ENCODE data around the gene COL7A1. TPM values are rescaled to one million over a fixed set of nuclear protein-coding genes. Genes with fewer than 3 reads are reported as not detected.

The COL7A1 gene
- total and polyA plus RNA-seq, 10 donors, result 8.6 to 144 (median 25.6) TPM

DNA sequence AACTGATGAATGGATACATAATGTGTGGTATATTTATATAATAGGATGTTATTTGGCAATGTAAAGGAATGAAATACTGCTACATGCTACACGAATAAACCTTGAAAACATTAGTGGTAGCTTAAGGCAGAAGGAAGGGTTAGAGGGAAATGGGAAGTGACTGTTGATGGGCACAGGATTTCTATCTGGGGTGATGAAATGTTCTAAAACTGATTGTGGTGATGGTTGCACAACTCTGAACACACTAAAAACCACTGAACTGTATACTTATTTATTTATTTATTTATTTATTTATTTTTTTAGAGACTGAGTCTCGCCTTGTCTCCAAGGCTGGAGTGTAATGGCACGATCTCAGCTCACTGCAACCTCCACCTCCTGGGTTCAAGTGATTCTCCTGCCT, 66.4 kb downstream of the COL7A1 start:
- intact Hi-C loops (cut with DNase I; ENCODE audit: low total_unique reads), result no loop called here
- Histone ChIP-seq H3K36me3 (peaks cover 0 to 41% (median under 1%) of the 10 kb centered on the region in 6 donors), H3K4me1 (peaks cover 0 to 58% (median 11%) of the 10 kb centered on the region in 6 donors), H3K9me3 (no peaks in the 10 kb centered on the region), H3K27ac (peak overlapping the region in 7 of 8 donors; percentile 49 to 92 (median 81)), H3K4me3 (peak overlapping the region in 1 of 8 donors; percentile 10), H3K27me3 (replicated peaks in 1 of 7) (no peaks in the 10 kb centered on the region)
- no peak for DNase-seq
- WGBS, 5 donors, result 49 to 79% (median 61%) methylated on average over 3 of the region's 3 CpGs
- no peak for TF ChIP-seq POLR2A (IDR thresholded peaks at IDR 0.05)
- TF ChIP-seq CTCF (IDR thresholded peaks at IDR 0.05 in 8 of 11, conservative IDR thresholded peaks at IDR 0.05 in 3 of 11), result no peak
- TF ChIP-seq POLR2AphosphoS5 (IDR thresholded peaks at IDR 0.05), result no peak

DNA sequence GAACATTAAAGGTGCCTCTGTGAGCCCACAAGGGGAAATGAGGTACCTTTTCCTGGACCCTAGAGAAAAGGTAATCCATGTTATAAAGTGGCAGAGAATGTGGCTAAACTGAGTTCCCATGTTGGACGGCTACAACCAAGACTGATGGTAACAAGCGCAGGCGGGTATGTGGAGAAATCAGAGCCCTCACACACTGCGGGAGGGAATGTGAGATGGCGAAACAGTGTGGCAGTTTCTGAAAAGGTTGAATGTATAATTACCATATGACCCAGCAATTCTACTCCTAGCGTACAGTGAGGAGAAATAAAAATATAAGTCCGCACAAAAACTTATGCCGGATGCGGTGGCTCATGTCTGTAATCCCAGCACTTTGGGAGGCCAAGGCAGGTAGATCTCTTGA, 67.1 kb downstream of the COL7A1 start:
- TF ChIP-seq CTCF (IDR thresholded peaks at IDR 0.05 in 8 of 11, conservative IDR thresholded peaks at IDR 0.05 in 3 of 11) (no peak), POLR2AphosphoS5 (IDR thresholded peaks at IDR 0.05) (no peak), POLR2A (IDR thresholded peaks at IDR 0.05) (no peak)
- intact Hi-C loops (cut with DNase I; ENCODE audit: low total_unique reads), result no loop called here
- H3K9me3 ChIP-seq, result no peaks in the 10 kb centered on the region
- peaks cover 0 to 48% (median 3%) of the 10 kb centered on the region in 6 donors for H3K36me3 ChIP-seq
- peak overlapping the region in 1 of 8 donors; percentile 10 for H3K4me3 ChIP-seq
- peak overlapping the region in 7 of 8 donors; percentile 49 to 92 (median 81) for H3K27ac ChIP-seq
- DNase-seq, result no peak
- no peaks in the 10 kb centered on the region for H3K27me3 ChIP-seq (replicated peaks in 1 of 7)
- H3K4me1 ChIP-seq, result peaks cover 0 to 51% (median 8%) of the 10 kb centered on the region in 6 donors
- 56 to 82% (median 70%) methylated on average over 9 of the region's 9 CpGs for WGBS, 5 donors

GRCh38 chr3:48524970-48525369, 70.2 kb downstream of the COL7A1 start:
- Histone ChIP-seq H3K27ac (no peak overlapping the region), H3K4me3 (no peak overlapping the region), H3K36me3 (peaks cover 0 to 72% (median 3%) of the 10 kb centered on the region in 6 donors), H3K27me3 (replicated peaks in 1 of 7) (no peaks in the 10 kb centered on the region), H3K4me1 (peaks cover 0 to 27% (median 8%) of the 10 kb centered on the region in 6 donors), H3K9me3 (no peaks in the 10 kb centered on the region)
- WGBS, 5 donors, result 71 to 82% (median 75%) methylated on average over 8 to 9 of the region's 9 CpGs
- intact Hi-C loops (cut with DNase I; ENCODE audit: low total_unique reads), result no loop called here
- TF ChIP-seq POLR2A (IDR thresholded peaks at IDR 0.05) (no peak), CTCF (IDR thresholded peaks at IDR 0.05 in 8 of 11, conservative IDR thresholded peaks at IDR 0.05 in 3 of 11) (no peak), POLR2AphosphoS5 (IDR thresholded peaks at IDR 0.05) (no peak)
- DNase-seq, result no peak

- H3K27ac ChIP-seq, result no peak overlapping the region
- H3K36me3 ChIP-seq, result peaks cover 0 to 92% (median 3%) of the 10 kb centered on the region in 6 donors
- WGBS, 5 donors, result 89 to 100% (median 95%) methylated on average over 4 to 6 of the region's 6 CpGs
- no peaks in the 10 kb centered on the region for H3K27me3 ChIP-seq (replicated peaks in 1 of 7)
- DNase-seq, result no peak
- H3K9me3 ChIP-seq, result no peaks in the 10 kb centered on the region
- H3K4me3 ChIP-seq, result no peak overlapping the region
- intact Hi-C loops (cut with DNase I; ENCODE audit: low total_unique reads), result no loop called here
- H3K4me1 ChIP-seq, result peaks cover 0 to 17% (median 0%) of the 10 kb centered on the region in 6 donors
- no peak for TF ChIP-seq CTCF (IDR thresholded peaks at IDR 0.05 in 8 of 11, conservative IDR thresholded peaks at IDR 0.05 in 3 of 11)
- no peak for TF ChIP-seq POLR2A (IDR thresholded peaks at IDR 0.05)
- TF ChIP-seq POLR2AphosphoS5 (IDR thresholded peaks at IDR 0.05), result peak in 1 of 3 donors; percentile 7
Measured at GRCh38 chr3:48521635-48522034, 73.5 kb downstream of the COL7A1 start.
